ENCODE measurements around the gene MORN2. TPM values are rescaled to one million over a fixed set of nuclear protein-coding genes. Genes with fewer than 3 reads are reported as not detected.
A peak's percentile ranks its signal among the peaks of the same experiment; 100 is the strongest.

Gene MORN2
- total RNA-seq, 1 donor from 2014 or later: 5.7 TPM

DNA sequence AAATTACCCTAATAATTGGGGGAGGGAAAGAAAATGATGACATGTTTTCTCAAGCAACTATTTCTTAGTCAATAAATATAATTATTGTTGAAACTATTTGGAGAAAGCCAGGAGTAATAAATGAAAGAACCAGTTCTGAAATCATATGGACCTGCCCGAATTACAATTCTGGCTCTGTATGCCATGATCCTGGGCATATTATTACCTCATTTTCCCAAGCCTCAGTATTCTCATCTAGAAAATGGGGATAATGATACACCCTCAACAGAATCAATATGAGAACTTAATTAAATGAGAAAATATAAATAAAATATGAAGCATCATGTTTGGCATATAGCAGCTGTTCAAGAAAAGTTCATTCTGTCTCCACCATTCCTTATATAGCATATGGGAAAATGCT lies 36.8 kb downstream of the MORN2 start:
- Mint-ChIP-seq H3K4me1 (ENCODE audit: low read depth, unreplicated experiment) (no peaks in the 10 kb centered on the region), H3K36me3 (ENCODE audit: unreplicated experiment) (no peaks in the 10 kb centered on the region), H3K9me3 (ENCODE audit: unreplicated experiment) (no peaks in the 10 kb centered on the region), H3K27me3 (ENCODE audit: unreplicated experiment) (no peaks in the 10 kb centered on the region), H3K4me3 (ENCODE audit: unreplicated experiment) (no peak overlapping the region), H3K27ac (ENCODE audit: unreplicated experiment) (no peak overlapping the region)
- TF ChIP-seq, protein P1, sequence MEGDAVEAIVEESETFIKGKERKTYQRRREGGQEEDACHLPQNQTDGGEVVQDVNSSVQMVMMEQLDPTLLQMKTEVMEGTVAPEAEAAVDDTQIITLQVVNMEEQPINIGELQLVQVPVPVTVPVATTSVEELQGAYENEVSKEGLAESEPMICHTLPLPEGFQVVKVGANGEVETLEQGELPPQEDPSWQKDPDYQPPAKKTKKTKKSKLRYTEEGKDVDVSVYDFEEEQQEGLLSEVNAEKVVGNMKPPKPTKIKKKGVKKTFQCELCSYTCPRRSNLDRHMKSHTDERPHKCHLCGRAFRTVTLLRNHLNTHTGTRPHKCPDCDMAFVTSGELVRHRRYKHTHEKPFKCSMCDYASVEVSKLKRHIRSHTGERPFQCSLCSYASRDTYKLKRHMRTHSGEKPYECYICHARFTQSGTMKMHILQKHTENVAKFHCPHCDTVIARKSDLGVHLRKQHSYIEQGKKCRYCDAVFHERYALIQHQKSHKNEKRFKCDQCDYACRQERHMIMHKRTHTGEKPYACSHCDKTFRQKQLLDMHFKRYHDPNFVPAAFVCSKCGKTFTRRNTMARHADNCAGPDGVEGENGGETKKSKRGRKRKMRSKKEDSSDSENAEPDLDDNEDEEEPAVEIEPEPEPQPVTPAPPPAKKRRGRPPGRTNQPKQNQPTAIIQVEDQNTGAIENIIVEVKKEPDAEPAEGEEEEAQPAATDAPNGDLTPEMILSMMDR (IDR thresholded peaks at IDR 0.05; ENCODE audit: partially characterized antibody, unreplicated experiment): no peak
- DNase-seq: no peak

DNA sequence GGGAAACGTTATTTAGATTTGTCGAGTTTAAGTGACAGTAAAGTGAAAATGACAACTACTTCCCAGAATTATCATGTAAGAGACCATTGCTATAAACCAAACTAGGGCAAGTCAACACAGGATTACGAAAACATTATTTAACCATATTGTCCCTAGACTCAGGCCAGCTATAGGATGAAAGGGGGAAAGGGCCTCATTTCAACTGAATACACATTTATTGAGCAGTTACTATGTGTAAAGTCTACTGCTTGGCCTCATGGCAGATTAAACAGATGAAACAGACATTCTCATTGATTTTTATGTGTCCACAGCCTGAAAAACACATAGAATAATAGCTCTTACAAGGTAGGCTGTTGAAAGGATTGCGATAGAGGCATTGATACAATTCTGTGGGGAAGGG lies 46.6 kb downstream of the MORN2 start:
- no peak overlapping the region for H3K27ac Mint-ChIP-seq (ENCODE audit: unreplicated experiment)
- no peak for DNase-seq
- no peaks in the 10 kb centered on the region for H3K4me1 Mint-ChIP-seq (ENCODE audit: low read depth, unreplicated experiment)
- no peaks in the 10 kb centered on the region for H3K36me3 Mint-ChIP-seq (ENCODE audit: unreplicated experiment)
- TF ChIP-seq, protein P1 (IDR thresholded peaks at IDR 0.05; ENCODE audit: partially characterized antibody, unreplicated experiment): no peak
- H3K27me3 Mint-ChIP-seq (ENCODE audit: unreplicated experiment): no peaks in the 10 kb centered on the region
- H3K9me3 Mint-ChIP-seq (ENCODE audit: unreplicated experiment): no peaks in the 10 kb centered on the region
- H3K4me3 Mint-ChIP-seq (ENCODE audit: unreplicated experiment): no peak overlapping the region

DNA sequence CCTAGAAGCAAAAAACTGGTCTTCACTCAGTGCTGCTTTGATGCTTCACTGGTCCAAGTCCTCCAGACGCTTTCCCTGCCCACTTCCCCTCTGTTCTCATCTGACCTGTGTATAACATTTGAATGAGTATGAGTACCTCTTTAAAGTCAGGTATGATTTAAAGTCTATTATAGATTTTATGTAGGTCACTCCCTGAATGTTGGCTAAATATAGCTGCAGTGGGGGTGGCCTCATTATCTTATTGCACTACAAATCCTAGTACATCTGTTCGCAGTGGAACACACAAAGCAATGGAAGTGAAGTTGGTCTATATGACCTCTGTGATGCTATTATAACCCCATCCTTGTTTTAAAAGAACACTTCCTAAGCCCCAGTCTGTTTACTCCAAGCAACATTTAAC lies 47.1 kb downstream of the MORN2 start:
- H3K36me3 Mint-ChIP-seq (ENCODE audit: unreplicated experiment): no peaks in the 10 kb centered on the region
- H3K4me1 Mint-ChIP-seq (ENCODE audit: low read depth, unreplicated experiment): no peaks in the 10 kb centered on the region
- DNase-seq: no peak
- H3K27ac Mint-ChIP-seq (ENCODE audit: unreplicated experiment): no peak overlapping the region
- H3K9me3 Mint-ChIP-seq (ENCODE audit: unreplicated experiment): no peaks in the 10 kb centered on the region
- H3K4me3 Mint-ChIP-seq (ENCODE audit: unreplicated experiment): no peak overlapping the region
- TF ChIP-seq, protein P1 (IDR thresholded peaks at IDR 0.05; ENCODE audit: partially characterized antibody, unreplicated experiment): no peak
- H3K27me3 Mint-ChIP-seq (ENCODE audit: unreplicated experiment): no peaks in the 10 kb centered on the region

DNA sequence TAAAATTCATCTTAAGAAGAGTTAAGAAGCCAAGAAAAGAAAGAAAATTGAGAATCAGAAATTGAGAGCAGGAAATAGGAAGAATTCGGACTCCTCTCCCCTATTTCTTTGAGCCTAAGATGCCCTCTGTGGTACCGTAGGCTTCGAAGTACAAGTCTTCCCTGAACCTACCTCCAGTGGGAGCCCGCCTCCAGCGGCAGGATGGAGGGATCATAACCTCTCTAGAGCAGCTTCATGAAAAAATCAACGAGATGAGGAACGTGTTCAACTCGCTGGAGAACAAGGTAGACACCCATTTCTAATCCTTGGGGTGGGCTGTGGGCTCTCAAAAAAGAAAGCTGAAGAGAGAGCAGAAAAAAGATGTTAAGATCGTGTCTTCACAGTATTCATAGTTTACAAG lies 50.2 kb downstream of the MORN2 start:
- Mint-ChIP-seq H3K27me3 (ENCODE audit: unreplicated experiment) (no peaks in the 10 kb centered on the region), H3K4me3 (ENCODE audit: unreplicated experiment) (no peak overlapping the region), H3K27ac (ENCODE audit: unreplicated experiment) (no peak overlapping the region), H3K4me1 (ENCODE audit: low read depth, unreplicated experiment) (no peaks in the 10 kb centered on the region), H3K36me3 (ENCODE audit: unreplicated experiment) (no peaks in the 10 kb centered on the region), H3K9me3 (ENCODE audit: unreplicated experiment) (no peaks in the 10 kb centered on the region)
- TF ChIP-seq, protein P1 (IDR thresholded peaks at IDR 0.05; ENCODE audit: partially characterized antibody, unreplicated experiment): no peak
- DNase-seq: peak; percentile 28

DNA sequence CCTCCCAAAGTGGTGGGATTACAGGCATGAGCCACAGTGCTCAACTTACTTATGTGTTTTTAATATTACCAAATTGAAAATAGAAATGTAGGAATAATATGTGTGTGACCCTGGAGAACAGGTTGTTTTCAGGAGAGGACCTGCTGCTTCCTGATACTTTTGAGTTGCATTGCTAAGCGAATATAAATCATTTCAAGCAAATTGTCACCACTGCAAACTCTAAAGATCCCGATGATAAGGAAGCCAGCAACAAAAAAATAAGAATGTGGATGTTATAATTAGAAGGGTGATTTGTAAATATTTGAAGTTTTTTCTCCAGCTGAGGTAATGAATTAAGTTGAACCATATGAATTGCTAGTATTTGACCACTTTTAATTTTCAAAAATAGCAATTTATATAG lies 54.8 kb downstream of the MORN2 start:
- Mint-ChIP-seq H3K27me3 (ENCODE audit: unreplicated experiment) (no peaks in the 10 kb centered on the region), H3K9me3 (ENCODE audit: unreplicated experiment) (no peaks in the 10 kb centered on the region), H3K27ac (ENCODE audit: unreplicated experiment) (no peak overlapping the region), H3K36me3 (ENCODE audit: unreplicated experiment) (no peaks in the 10 kb centered on the region), H3K4me1 (ENCODE audit: low read depth, unreplicated experiment) (peaks cover 9% of the 10 kb centered on the region), H3K4me3 (ENCODE audit: unreplicated experiment) (no peak overlapping the region)
- no peak for DNase-seq
- TF ChIP-seq, protein P1 (IDR thresholded peaks at IDR 0.05; ENCODE audit: partially characterized antibody, unreplicated experiment): no peak

Other genes starting within 250 kb of the MORN2 start
- 1.0 TPM for gene GALM, start 209.9 kb upstream of the MORN2 start, total RNA-seq (ENCODE audit: unreplicated experiment)
- gene SRSF7, start 124.6 kb upstream of the MORN2 start, total RNA-seq (ENCODE audit: unreplicated experiment): 155 TPM
- gene GEMIN6, start 97.8 kb upstream of the MORN2 start, total RNA-seq (ENCODE audit: unreplicated experiment): 9.1 TPM
- gene DHX57, start within 50 bp of the MORN2 start, total RNA-seq (ENCODE audit: unreplicated experiment): 38.6 TPM
- 1.1 TPM for gene ARHGEF33, start 13.9 kb downstream of the MORN2 start, total RNA-seq (ENCODE audit: unreplicated experiment)
- gene SOS1, start 245.1 kb downstream of the MORN2 start, total RNA-seq (ENCODE audit: unreplicated experiment): 39.0 TPM

All from glutamatergic neuron (in vitro differentiated cells).